Measurements from ENCODE around the gene PCK2. TPM values are rescaled to one million over a fixed set of nuclear protein-coding genes. Genes with fewer than 3 reads are reported as not detected.

Gene PCK2
- total and polyA plus RNA-seq, 2 of the 13 experiments (the other 11 are each of a cell fraction or from before 2014, with no cell fraction given): 129 to 272 TPM

DNA sequence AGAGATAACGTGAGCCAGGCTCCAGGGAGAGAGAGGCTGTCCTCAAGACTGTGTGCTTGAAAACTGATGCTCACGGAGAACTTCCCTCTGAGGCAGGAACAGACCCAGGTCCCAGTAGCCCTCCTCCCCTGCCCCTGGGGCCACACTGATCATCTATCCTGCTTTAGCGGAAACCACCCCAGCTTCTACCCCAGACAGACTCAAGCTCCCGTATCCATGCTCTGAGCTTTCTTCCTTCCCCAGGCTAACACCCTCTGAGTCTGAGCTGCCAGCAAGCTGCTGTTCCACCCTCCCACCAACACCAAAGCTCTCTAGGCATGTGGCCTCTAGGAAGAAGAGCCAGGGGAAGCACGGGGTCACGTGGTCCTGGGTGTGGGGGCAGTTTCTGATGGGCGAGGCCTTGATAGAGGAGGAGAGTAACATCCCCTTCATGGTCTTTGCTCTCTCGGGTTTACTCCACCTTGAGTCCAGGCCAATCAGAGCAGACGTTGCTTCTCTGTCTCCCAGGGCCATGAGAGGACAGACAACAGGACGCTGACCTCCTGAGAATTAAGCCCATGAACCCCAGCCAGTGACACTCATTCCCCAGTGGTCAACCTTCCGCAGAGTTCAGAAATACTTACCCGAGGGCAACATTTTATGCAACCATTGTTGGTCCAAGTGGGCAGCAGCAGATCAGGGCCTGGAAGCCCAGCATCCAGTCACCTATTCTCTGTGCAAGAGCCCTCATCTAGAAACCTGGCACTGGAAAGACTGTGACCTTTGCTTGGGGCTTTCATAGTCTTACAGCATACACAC is 1.4 kb downstream of the PCK2 start (continued):
- TF ChIP-seq ZFYVE20 (CRISPR knock-in tag; IDR thresholded peaks at IDR 0.05; ENCODE audit: borderline replicate concordance, low read depth) (0 out of 2 replicates have a peak, but pooled peaks have one; percentile 63), MLXIP (CRISPR knock-in tag; IDR thresholded peaks at IDR 0.05; ENCODE audit: borderline replicate concordance) (peak; percentile 94), MAFK (conservative IDR thresholded peaks at IDR 0.05 in 1 of 2, IDR thresholded peaks at IDR 0.05 in 1 of 2; ENCODE audit: low read length in 2 of 2) (no peak), ZNF792 (CRISPR knock-in tag; IDR thresholded peaks at IDR 0.05) (peak; percentile 100), TBP (CRISPR knock-in tag; IDR thresholded peaks at IDR 0.05) (no peak), U2AF2 (IDR thresholded peaks at IDR 0.05; ENCODE audit: low read depth, low read length) (peak; percentile 92), NRL (CRISPR knock-in tag; IDR thresholded peaks at IDR 0.05; ENCODE audit: borderline replicate concordance) (no peak), ZNF34 (CRISPR knock-in tag; IDR thresholded peaks at IDR 0.05; ENCODE audit: borderline replicate concordance) (peak; percentile 100), MED1 (CRISPR knock-in tag; IDR thresholded peaks at IDR 0.05) (peak; percentile 97), ZEB1 (IDR thresholded peaks at IDR 0.05; ENCODE audit: insufficient replicate concordance, low read depth) (no peak), ZNF138 (CRISPR knock-in tag; IDR thresholded peaks at IDR 0.05; ENCODE audit: low read depth) (no peak; the same call in none of the 2 replicates), NCOA1 (CRISPR knock-in tag; IDR thresholded peaks at IDR 0.05) (no peak), ZFP91 (CRISPR knock-in tag; IDR thresholded peaks at IDR 0.05; ENCODE audit: borderline replicate concordance) (no peak), ZNF496 (CRISPR knock-in tag; IDR thresholded peaks at IDR 0.05; ENCODE audit: insufficient replicate concordance) (no peak), EHMT2 (IDR thresholded peaks at IDR 0.05; ENCODE audit: borderline replicate concordance, low read depth, low read length) (peak; percentile 95; the same call in 1 of the 2 replicates), ZNF546 (CRISPR knock-in tag; conservative IDR thresholded peaks at IDR 0.05) (peak; percentile 76; the same call in 1 of the 2 replicates), KLF15 (CRISPR knock-in tag; IDR thresholded peaks at IDR 0.05; ENCODE audit: borderline replicate concordance) (peak; percentile 94), ZNF343 (CRISPR knock-in tag; IDR thresholded peaks at IDR 0.05) (peak; percentile 100), ZKSCAN5 (CRISPR knock-in tag; IDR thresholded peaks at IDR 0.05) (peak; percentile 93), ZNF468 (CRISPR knock-in tag; IDR thresholded peaks at IDR 0.05) (no peak), ZFP90 (CRISPR knock-in tag; IDR thresholded peaks at IDR 0.05; ENCODE audit: borderline replicate concordance) (peak; percentile 81), ZNF7 (CRISPR knock-in tag; IDR thresholded peaks at IDR 0.05) (peak; percentile 61; the same call in 1 of the 2 replicates), ZNF256 (CRISPR knock-in tag; conservative IDR thresholded peaks at IDR 0.05) (peak; percentile 56; the same call in 1 of the 2 replicates)
- TF ChIP-seq, protein P1, sequence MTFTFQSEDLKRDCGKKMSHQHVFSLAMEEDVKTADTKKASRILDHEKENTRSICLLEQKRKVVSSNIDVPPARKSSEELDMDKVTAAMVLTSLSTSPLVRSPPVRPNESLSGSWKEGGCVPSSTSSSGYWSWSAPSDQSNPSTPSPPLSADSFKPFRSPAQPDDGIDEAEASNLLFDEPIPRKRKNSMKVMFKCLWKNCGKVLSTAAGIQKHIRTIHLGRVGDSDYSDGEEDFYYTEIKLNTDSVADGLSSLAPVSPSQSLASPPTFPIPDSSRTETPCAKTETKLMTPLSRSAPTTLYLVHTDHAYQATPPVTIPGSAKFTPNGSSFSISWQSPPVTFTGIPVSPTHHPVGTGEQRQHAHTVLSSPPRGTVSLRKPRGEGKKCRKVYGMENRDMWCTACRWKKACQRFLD (CRISPR knock-in tag; IDR thresholded peaks at IDR 0.05; ENCODE audit: borderline replicate concordance): peak; percentile 52
